ENCODE data around the gene NCOR1. TPM values are rescaled to one million over a fixed set of nuclear protein-coding genes. Genes with fewer than 3 reads are reported as not detected.

Gene NCOR1
- total and polyA plus RNA-seq, 9 of the 15 experiments (the other 6 are each of a cell fraction or from before 2014, with no cell fraction given), result 20.2 to 66.5 (median 50.9) TPM

- no peak for TF ChIP-seq PRMT5 (CRISPR knock-in tag; IDR thresholded peaks at IDR 0.05)
- peak; percentile 68; the same call in 1 of the 2 replicates for TF ChIP-seq MEF2D (tag; conservative IDR thresholded peaks at IDR 0.05; ENCODE audit: low read depth)
- TF ChIP-seq GABPA (tag; conservative IDR thresholded peaks at IDR 0.05; ENCODE audit: low read depth), result peak; percentile 91
- no peak for TF ChIP-seq STAT5A (IDR thresholded peaks at IDR 0.05; ENCODE audit: borderline replicate concordance, low read length)
- no peak for TF ChIP-seq MTF1 (CRISPR knock-in tag; IDR thresholded peaks at IDR 0.05; ENCODE audit: borderline replicate concordance)
- no peak for TF ChIP-seq ZNF583 (CRISPR knock-in tag; IDR thresholded peaks at IDR 0.05)
- no peak for TF ChIP-seq MTA2 (IDR thresholded peaks at IDR 0.05; ENCODE audit: low read depth)
- no peak for TF ChIP-seq ZNF79 (CRISPR knock-in tag; IDR thresholded peaks at IDR 0.05; ENCODE audit: low read depth)
- TF ChIP-seq ZNF655 (CRISPR knock-in tag; IDR thresholded peaks at IDR 0.05), result no peak
- TF ChIP-seq KLF13 (tag; IDR thresholded peaks at IDR 0.05; ENCODE audit: borderline replicate concordance, low read depth), result no peak
- peak; percentile 92 for TF ChIP-seq NR2C2 (CRISPR knock-in tag; IDR thresholded peaks at IDR 0.05)
- TF ChIP-seq NR2C2 (tag; IDR thresholded peaks at IDR 0.05), result peak; percentile 96
- TF ChIP-seq THRA (IDR thresholded peaks at IDR 0.05), result no peak
- no peak for TF ChIP-seq KLF16 (IDR thresholded peaks at IDR 0.05)
- no peak for TF ChIP-seq ZFP30 (CRISPR knock-in tag; IDR thresholded peaks at IDR 0.05; ENCODE audit: borderline replicate concordance)
- TF ChIP-seq ZNF75A (CRISPR knock-in tag; IDR thresholded peaks at IDR 0.05), result no peak
- TF ChIP-seq ZNF217 (CRISPR knock-in tag; IDR thresholded peaks at IDR 0.05), result no peak
- no peak for TF ChIP-seq RREB1 (CRISPR knock-in tag; IDR thresholded peaks at IDR 0.05)
- TF ChIP-seq MCM5 (IDR thresholded peaks at IDR 0.05; ENCODE audit: low read depth), result no peak
- no peak for TF ChIP-seq EWSR1 (IDR thresholded peaks at IDR 0.05; ENCODE audit: borderline replicate concordance, low read depth, partially characterized antibody)
- TF ChIP-seq ZNF511 (CRISPR knock-in tag; IDR thresholded peaks at IDR 0.05), result no peak
Observed at GRCh38 chr17:16217002-16217635, 1.8 kb upstream of the NCOR1 start, which contains the start of gene PIGL (continued).
